ENCODE data around the gene GPS1. TPM values are rescaled to one million over a fixed set of nuclear protein-coding genes. Genes with fewer than 3 reads are reported as not detected.
A peak's percentile ranks its signal among the peaks of the same experiment; 100 is the strongest.
"Not testable (repeated sequence)": the region's sequence is repeated elsewhere in the genome, so short reads cannot be mapped to it uniquely, and the experiment has no call there.

Gene GPS1
- total and polyA plus RNA-seq, 2 of the 4 experiments (the other 2 are of a cell fraction) = 157 to 181 TPM

DNA sequence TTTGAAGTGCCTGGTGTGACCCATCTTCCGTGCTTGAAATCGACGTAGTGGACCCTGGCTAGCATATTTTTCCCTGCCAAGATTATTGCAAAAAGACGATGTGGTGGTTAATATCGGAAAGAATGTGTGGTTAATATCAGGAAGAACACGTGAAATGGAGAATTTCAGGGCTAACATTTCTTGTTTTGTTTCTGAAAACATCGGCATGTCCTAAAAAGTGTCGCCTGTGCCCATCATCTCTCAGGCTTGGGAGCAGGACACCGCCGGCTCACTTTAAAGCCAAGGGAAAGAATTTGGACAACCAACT is 13.9 kb upstream of the GPS1 start:
- dilution Hi-C loops (cut with HindIII; ENCODE audit: low sequenced_read_pairs, unreplicated experiment) = no loop called here
- intact Hi-C loops (cut with micrococcal nuclease) = loop anchor here (2.0 to 10.0 kb wide), 2 partner anchors 61 to 287 kb away; partner anchors contain the start of gene FASN
- no peak overlapping the region for H4K5ac ChIP-seq (ENCODE audit: low read depth, low read length)
- no peak overlapping the region for H4K91ac ChIP-seq (ENCODE audit: insufficient read depth, low read depth, low read length)
- no peaks in the 10 kb centered on the region for H3K9me3 ChIP-seq (ENCODE audit: control insufficient read depth, insufficient read depth, low read length)
- H2AFZ ChIP-seq (replicated peaks; ENCODE audit: low read length, poor library complexity) = peak overlapping the region; percentile 53
- no peak for DNase-seq
- no peak overlapping the region for H3K56ac ChIP-seq (ENCODE audit: extremely low read depth, insufficient read depth, low read length)
- H3K4me3 ChIP-seq (ENCODE audit: insufficient read depth, low read depth, low read length) = peak overlapping the region; percentile 33; the same call in 1 of the 2 replicates
- H2BK15ac ChIP-seq (ENCODE audit: low read depth, low read length) = no peak overlapping the region
- no peak for TF ChIP-seq CEBPB (IDR thresholded peaks at IDR 0.05; ENCODE audit: low read depth, low read length)
- no peak for TF ChIP-seq RCOR1 (IDR thresholded peaks at IDR 0.05; ENCODE audit: insufficient replicate concordance, low read length)
- no peak for TF ChIP-seq RFX5 (IDR thresholded peaks at IDR 0.05; ENCODE audit: low read depth, low read length)
- TF ChIP-seq CHD1 (IDR thresholded peaks at IDR 0.05; ENCODE audit: low read depth, low read length) = no peak
- TF ChIP-seq, protein P1, sequence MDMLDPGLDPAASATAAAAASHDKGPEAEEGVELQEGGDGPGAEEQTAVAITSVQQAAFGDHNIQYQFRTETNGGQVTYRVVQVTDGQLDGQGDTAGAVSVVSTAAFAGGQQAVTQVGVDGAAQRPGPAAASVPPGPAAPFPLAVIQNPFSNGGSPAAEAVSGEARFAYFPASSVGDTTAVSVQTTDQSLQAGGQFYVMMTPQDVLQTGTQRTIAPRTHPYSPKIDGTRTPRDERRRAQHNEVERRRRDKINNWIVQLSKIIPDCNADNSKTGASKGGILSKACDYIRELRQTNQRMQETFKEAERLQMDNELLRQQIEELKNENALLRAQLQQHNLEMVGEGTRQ (IDR thresholded peaks at IDR 0.05; ENCODE audit: low read depth, low read length) = no peak
- in situ Hi-C loops (cut with MboI; ENCODE audit: low sequenced_read_pairs) = no loop called here
- 14% methylated on average over 10 of the region's 10 CpGs; no CpG with 5 or more reads in 1 of the 2 experiments for WGBS, 2 experiments (ENCODE audit: extremely low coverage in 2 of 2, insufficient read length in 1 of 2)
- no peak overlapping the region for H3K23ac ChIP-seq (ENCODE audit: low read depth, low read length)
- peak overlapping the region; percentile 34; the same call in 1 of the 2 replicates for H3K9ac ChIP-seq (ENCODE audit: low read depth, low read length)
- no peak overlapping the region for H2AK5ac ChIP-seq (ENCODE audit: low read depth, low read length)
- H3K18ac ChIP-seq (ENCODE audit: low read depth, low read length) = no peak overlapping the region
- peaks cover 7% of the 10 kb centered on the region for H3K4me1 ChIP-seq (ENCODE audit: control insufficient read depth, insufficient read depth, low read length)
- ChIA-PET CTCF (interaction anchor here (0.5 to 1.7 kb wide), 4 partner anchors 15 to 78 kb away, joined by 3 to 7 read pairs (median 4); partner anchors contain the start of genes CENPX and LRRC45), POLR2A (ENCODE audit: unreplicated experiment) (interaction anchor here (0.6 kb wide), 1 partner anchor 60 kb away, joined by 4 read pairs; the partner anchor contains the start of gene FASN)
- ATAC-seq (ENCODE audit: low read depth) = no peak
- H2BK20ac ChIP-seq (ENCODE audit: low read depth, low read length) = no peak overlapping the region
- H3K4ac ChIP-seq (ENCODE audit: low read depth, low read length) = no peak overlapping the region
- H4K20me1 ChIP-seq (ENCODE audit: insufficient read depth, low read length) = peaks cover 5% of the 10 kb centered on the region
- H2AK9ac ChIP-seq (replicated peaks; ENCODE audit: low read depth, low read length, poor library complexity) = no peak overlapping the region
- no peaks in the 10 kb centered on the region for H3K36me3 ChIP-seq (ENCODE audit: control insufficient read depth, insufficient read depth, low read length)
- H3K14ac ChIP-seq (replicated peaks; ENCODE audit: low read depth, low read length) = no peak overlapping the region
- no peak overlapping the region for H3K27ac ChIP-seq (ENCODE audit: insufficient read depth, low read length)
- no peak overlapping the region for H2BK120ac ChIP-seq (ENCODE audit: low read depth, low read length)
- H3K27me3 ChIP-seq (ENCODE audit: control insufficient read depth, insufficient read depth, low read length) = no peaks in the 10 kb centered on the region
- H3K79me1 ChIP-seq (ENCODE audit: low read depth in 1 of 2, low read length in 2 of 2) = peaks cover 7 to 12% of the 10 kb centered on the region in 2 experiments
- peak overlapping the region; percentile 97 for H3K4me2 ChIP-seq (ENCODE audit: low read depth, low read length)
- peak overlapping the region in 1 of 2 experiments; percentile 78; a peak in 1 of 4 replicates for H4K8ac ChIP-seq (ENCODE audit: low read depth in 2 of 2, low read length in 2 of 2)
- no TSS peak for BruUV-seq (replicated peaks)
- peaks cover 12% of the 10 kb centered on the region; the same call in 1 of the 2 replicates for H3K9me1 ChIP-seq (ENCODE audit: insufficient read depth, low read length)
- H2BK5ac ChIP-seq (ENCODE audit: low read depth, low read length, poor library complexity, severe bottlenecking) = no peak overlapping the region

DNA sequence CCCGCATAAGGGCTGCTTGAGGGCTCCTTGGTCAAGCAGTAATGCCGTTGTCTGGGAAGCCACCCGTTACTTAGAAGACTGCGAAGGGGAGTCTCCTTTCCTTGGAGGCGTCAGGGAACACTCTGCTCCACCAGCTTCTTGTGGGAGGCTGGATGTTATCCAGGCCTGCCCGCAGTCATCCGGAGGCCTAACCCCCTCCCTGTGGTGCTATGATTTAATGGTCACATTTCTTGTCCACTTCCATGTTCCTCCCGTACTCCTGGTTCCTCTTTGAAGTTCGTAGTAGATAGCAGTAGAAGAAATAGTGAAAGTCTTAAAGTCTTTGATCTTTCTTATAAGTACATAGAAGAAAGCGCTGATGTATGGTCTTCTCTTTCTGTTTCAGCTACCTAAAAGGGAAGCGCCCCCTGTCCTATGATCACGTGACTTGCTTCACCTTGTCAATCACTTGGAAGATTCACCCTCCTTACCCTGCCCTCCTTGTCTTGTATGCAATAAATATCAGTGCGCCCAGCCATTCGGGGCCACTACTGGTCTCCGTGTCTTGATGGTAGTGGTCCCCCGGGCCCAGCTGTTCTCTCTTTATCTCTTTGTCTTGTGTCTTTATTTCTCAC is 12.8 kb upstream of the GPS1 start:
- H3K4me2 ChIP-seq (ENCODE audit: low read depth, low read length); H3K4me1 ChIP-seq (ENCODE audit: control insufficient read depth, insufficient read depth, low read length); in situ Hi-C loops (cut with MboI; ENCODE audit: low sequenced_read_pairs); H3K9ac ChIP-seq (ENCODE audit: low read depth, low read length); H3K27me3 ChIP-seq (ENCODE audit: control insufficient read depth, insufficient read depth, low read length); H3K56ac ChIP-seq (ENCODE audit: extremely low read depth, insufficient read depth, low read length); POLR2A ChIA-PET (ENCODE audit: unreplicated experiment); H2AK9ac ChIP-seq (replicated peaks; ENCODE audit: low read depth, low read length, poor library complexity); BruUV-seq (replicated peaks); H4K5ac ChIP-seq (ENCODE audit: low read depth, low read length); H3K27ac ChIP-seq (ENCODE audit: insufficient read depth, low read length); H3K14ac ChIP-seq (replicated peaks; ENCODE audit: low read depth, low read length); H4K8ac ChIP-seq (ENCODE audit: low read depth in 2 of 2, low read length in 2 of 2); H2BK20ac ChIP-seq (ENCODE audit: low read depth, low read length); H4K91ac ChIP-seq (ENCODE audit: insufficient read depth, low read depth, low read length); H2BK15ac ChIP-seq (ENCODE audit: low read depth, low read length); DNase-seq; H4K20me1 ChIP-seq (ENCODE audit: insufficient read depth, low read length); H3K4me3 ChIP-seq (ENCODE audit: insufficient read depth, low read depth, low read length); CTCF ChIA-PET; H3K4ac ChIP-seq (ENCODE audit: low read depth, low read length); H3K18ac ChIP-seq (ENCODE audit: low read depth, low read length); H2BK120ac ChIP-seq (ENCODE audit: low read depth, low read length); dilution Hi-C loops (cut with HindIII; ENCODE audit: low sequenced_read_pairs, unreplicated experiment); H2AK5ac ChIP-seq (ENCODE audit: low read depth, low read length); H2BK5ac ChIP-seq (ENCODE audit: low read depth, low read length, poor library complexity, severe bottlenecking); H3K9me3 ChIP-seq (ENCODE audit: control insufficient read depth, insufficient read depth, low read length); H3K23ac ChIP-seq (ENCODE audit: low read depth, low read length); H3K36me3 ChIP-seq (ENCODE audit: control insufficient read depth, insufficient read depth, low read length); ATAC-seq (ENCODE audit: low read depth); H2AFZ ChIP-seq (replicated peaks; ENCODE audit: low read length, poor library complexity): not testable (repeated sequence)
- intact Hi-C loops (cut with micrococcal nuclease) = loop anchor here (10.0 kb wide), 1 partner anchor 286 kb away; no protein-coding TSS in a partner anchor
- Histone ChIP-seq H3K9me1 (ENCODE audit: insufficient read depth, low read length) (peaks cover 14% of the 10 kb centered on the region; the same call in 1 of the 2 replicates), H3K79me1 (ENCODE audit: low read depth in 1 of 2, low read length in 2 of 2) (peaks cover 7 to 12% of the 10 kb centered on the region in 2 experiments)
- WGBS, 2 experiments (ENCODE audit: extremely low coverage in 2 of 2, insufficient read length in 1 of 2) = 86% methylated on average over 6 of the region's 16 CpGs; no CpG with 5 or more reads in 1 of the 2 experiments

Measured in IMR-90 (cell line).